Loucy (cell line): Measurements from ENCODE around the gene SNCAIP.

Source experiments
- H2AFZ ChIP-seq: fragments of 200-600 bp; sonication (generic); 2 replicates; pipeline ENCODE4 v1.6.0; 2016; ENCODE audit warnings: antibody characterized with exemption, mild to moderate bottlenecking, low read length, moderate library complexity
- H3F3A ChIP-seq: fragments of 200-600 bp; 2 replicates; pipeline ENCODE4 v1.6.0; 2016; ENCODE audit warnings: antibody characterized with exemption, low read depth, mild to moderate bottlenecking
- H3K27me3 ChIP-seq: fragments of 200-600 bp; sonication (generic); 2 replicates; pipeline ENCODE4 v1.6.1; 2014; ENCODE audit warnings: low read length, mild to moderate bottlenecking; ENCODE audit not compliant: insufficient read depth, poor library complexity, severe bottlenecking
- H3K36me3 ChIP-seq: fragments of 200-600 bp; sonication (generic); 2 replicates; pipeline ENCODE4 v1.6.1; 2016; ENCODE audit warnings: low read length; ENCODE audit not compliant: insufficient read depth
- H3K4me1 ChIP-seq: fragments of 200-600 bp; sonication (generic); 2 replicates; pipeline ENCODE4 v1.5.1; 2014; ENCODE audit warnings: low read length, mild to moderate bottlenecking; ENCODE audit not compliant: insufficient read depth, poor library complexity, severe bottlenecking
- H3K4me2 ChIP-seq: fragments of 200-600 bp; sonication (generic); 2 replicates; pipeline ENCODE4 v1.6.0; 2014; ENCODE audit warnings: antibody characterized with exemption, low read length, low read depth, mild to moderate bottlenecking; ENCODE audit not compliant: poor library complexity, severe bottlenecking
- H3K4me3 ChIP-seq: fragments of 200-600 bp; sonication (generic); 2 replicates; pipeline ENCODE4 v1.5.1; 2014; ENCODE audit warnings: low read length, mild to moderate bottlenecking, mixed read lengths; ENCODE audit not compliant: poor library complexity, severe bottlenecking
- H3K79me2 ChIP-seq: fragments of 200-600 bp; sonication (generic); 2 replicates; pipeline ENCODE4 v1.6.1; 2014; ENCODE audit warnings: low read length; ENCODE audit not compliant: insufficient read depth
- H3K9ac ChIP-seq: fragments of 200-600 bp; sonication (generic); 2 replicates; pipeline ENCODE4 v1.6.0; 2014; ENCODE audit warnings: mild to moderate bottlenecking, low read depth, low read length, moderate library complexity; ENCODE audit not compliant: poor library complexity, severe bottlenecking
- H3K9me2 ChIP-seq: fragments of 200-600 bp; sonication (generic); replicated peaks from 2 replicates; pipeline ENCODE4 v1.6.1; 2016; ENCODE audit warnings: low read depth, low read length, mixed read lengths
- H3K9me3 ChIP-seq: fragments of 200-600 bp; sonication (generic); 2 replicates; pipeline ENCODE4 v1.6.1; 2014; ENCODE audit warnings: mild to moderate bottlenecking, antibody characterized with exemption, low read length, low read depth; ENCODE audit not compliant: insufficient read depth
- H4K20me1 ChIP-seq: fragments of 200-600 bp; sonication (generic); 2 replicates; pipeline ENCODE4 v1.6.0; 2014; ENCODE audit warnings: antibody characterized with exemption, low read length, mild to moderate bottlenecking; ENCODE audit not compliant: insufficient read depth, poor library complexity, severe bottlenecking
- EZH2phosphoT487 ChIP-seq: fragments of 200-600 bp; IDR thresholded peaks from 2 replicates; pipeline ENCODE4 v1.6.1; 2018; ENCODE audit warnings: antibody characterized with exemption, mild to moderate bottlenecking, moderate library complexity, borderline replicate concordance
- TF ChIP-seq, protein P1 (sequence below): fragments of 200-600 bp; sonication (generic); conservative IDR thresholded peaks from 2 replicates; pipeline ENCODE4 v1.5.1; 2014; ENCODE audit warnings: mild to moderate bottlenecking, antibody characterized with exemption, low read length

Gene SNCAIP

DNA sequence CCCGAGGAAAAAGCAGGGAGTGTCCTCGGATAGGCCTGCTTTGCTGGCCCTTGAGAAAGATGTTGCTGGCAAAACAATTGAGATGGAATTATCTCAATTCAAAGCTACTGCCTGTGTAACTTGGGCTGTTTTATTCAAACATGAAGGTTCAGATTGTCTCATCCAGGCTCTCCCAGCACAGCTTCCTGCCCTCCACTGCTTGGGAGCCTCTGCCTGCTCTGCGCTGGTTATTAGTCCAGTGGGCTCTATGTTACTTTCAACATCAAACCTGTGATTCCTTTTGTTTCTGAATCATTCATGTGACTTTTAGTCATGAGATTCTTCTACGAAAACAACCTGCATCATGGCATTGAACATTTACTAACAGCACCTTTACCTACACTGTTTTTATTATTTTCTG lies 123.2 kb downstream of the SNCAIP start:
- Histone ChIP-seq H3K36me3 (no peaks in the 10 kb centered on the region), H3K79me2 (no peaks in the 10 kb centered on the region), H3K4me2 (no peak overlapping the region), H2AFZ (no peak overlapping the region), H3K9me2 (no peaks in the 10 kb centered on the region), H3K4me3 (no peak overlapping the region), H3K9ac (no peak overlapping the region), H3K4me1 (no peaks in the 10 kb centered on the region), H3K27me3 (no peaks in the 10 kb centered on the region), H4K20me1 (no peaks in the 10 kb centered on the region), H3K9me3 (no peaks in the 10 kb centered on the region), H3F3A (no peaks in the 10 kb centered on the region)
- TF ChIP-seq EZH2phosphoT487: no peak
- TF ChIP-seq, protein P1, sequence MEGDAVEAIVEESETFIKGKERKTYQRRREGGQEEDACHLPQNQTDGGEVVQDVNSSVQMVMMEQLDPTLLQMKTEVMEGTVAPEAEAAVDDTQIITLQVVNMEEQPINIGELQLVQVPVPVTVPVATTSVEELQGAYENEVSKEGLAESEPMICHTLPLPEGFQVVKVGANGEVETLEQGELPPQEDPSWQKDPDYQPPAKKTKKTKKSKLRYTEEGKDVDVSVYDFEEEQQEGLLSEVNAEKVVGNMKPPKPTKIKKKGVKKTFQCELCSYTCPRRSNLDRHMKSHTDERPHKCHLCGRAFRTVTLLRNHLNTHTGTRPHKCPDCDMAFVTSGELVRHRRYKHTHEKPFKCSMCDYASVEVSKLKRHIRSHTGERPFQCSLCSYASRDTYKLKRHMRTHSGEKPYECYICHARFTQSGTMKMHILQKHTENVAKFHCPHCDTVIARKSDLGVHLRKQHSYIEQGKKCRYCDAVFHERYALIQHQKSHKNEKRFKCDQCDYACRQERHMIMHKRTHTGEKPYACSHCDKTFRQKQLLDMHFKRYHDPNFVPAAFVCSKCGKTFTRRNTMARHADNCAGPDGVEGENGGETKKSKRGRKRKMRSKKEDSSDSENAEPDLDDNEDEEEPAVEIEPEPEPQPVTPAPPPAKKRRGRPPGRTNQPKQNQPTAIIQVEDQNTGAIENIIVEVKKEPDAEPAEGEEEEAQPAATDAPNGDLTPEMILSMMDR: no peak

DNA sequence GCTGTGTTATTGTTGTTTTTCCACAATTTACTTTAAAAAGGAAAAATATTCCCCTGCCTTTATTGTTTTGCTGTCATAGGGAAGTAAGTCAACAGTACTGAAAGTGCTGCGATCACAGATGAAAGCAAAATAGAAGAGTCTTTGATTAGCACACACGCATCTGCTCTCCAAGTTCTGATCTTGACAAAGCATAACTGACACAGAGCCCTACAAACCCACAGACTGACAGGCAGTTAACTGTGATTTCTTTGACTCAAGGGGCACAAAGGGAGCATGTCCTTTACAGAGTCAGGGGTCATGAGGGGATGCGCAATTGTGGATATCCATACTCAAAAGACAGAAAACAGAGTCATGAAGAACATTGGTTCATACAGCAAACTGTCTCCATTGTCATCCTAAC lies 123.7 kb downstream of the SNCAIP start:
- Histone ChIP-seq H4K20me1 (no peaks in the 10 kb centered on the region), H3K79me2 (no peaks in the 10 kb centered on the region), H3K9me2 (no peaks in the 10 kb centered on the region), H3K4me2 (no peak overlapping the region), H3K9me3 (no peaks in the 10 kb centered on the region), H3K27me3 (no peaks in the 10 kb centered on the region), H3K4me1 (no peaks in the 10 kb centered on the region), H2AFZ (no peak overlapping the region), H3K9ac (no peak overlapping the region), H3K36me3 (no peaks in the 10 kb centered on the region), H3K4me3 (no peak overlapping the region), H3F3A (no peaks in the 10 kb centered on the region)
- TF ChIP-seq, protein P1: no peak
- TF ChIP-seq EZH2phosphoT487: no peak

DNA sequence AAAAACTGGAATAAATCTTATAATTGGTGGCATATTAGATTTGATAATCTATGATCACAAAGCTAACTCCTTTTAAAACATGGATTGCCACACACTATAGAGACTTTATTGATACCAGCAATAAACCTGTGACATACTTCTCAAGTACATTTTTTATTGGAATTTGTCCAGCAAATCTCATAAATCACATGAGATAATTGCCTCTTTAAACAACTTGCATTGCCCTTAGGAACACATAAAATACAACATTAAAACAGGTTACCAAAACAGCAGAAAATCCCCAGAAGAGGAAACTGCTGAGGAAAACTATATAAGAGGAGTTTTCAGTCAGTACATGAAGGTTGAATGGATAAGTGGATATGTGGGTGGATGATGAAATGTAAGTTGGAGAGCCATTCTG lies 124.6 kb downstream of the SNCAIP start:
- no peaks in the 10 kb centered on the region for H3K9me3 ChIP-seq
- no peak for TF ChIP-seq EZH2phosphoT487
- TF ChIP-seq, protein P1: no peak
- H3K4me1 ChIP-seq: no peaks in the 10 kb centered on the region
- H4K20me1 ChIP-seq: no peaks in the 10 kb centered on the region
- H3K36me3 ChIP-seq: no peaks in the 10 kb centered on the region
- no peak overlapping the region for H3K9ac ChIP-seq
- no peaks in the 10 kb centered on the region for H3F3A ChIP-seq
- H2AFZ ChIP-seq: no peak overlapping the region
- no peaks in the 10 kb centered on the region for H3K9me2 ChIP-seq
- no peak overlapping the region for H3K4me3 ChIP-seq
- H3K79me2 ChIP-seq: no peaks in the 10 kb centered on the region
- no peaks in the 10 kb centered on the region for H3K27me3 ChIP-seq
- no peak overlapping the region for H3K4me2 ChIP-seq
